A673 (cell line): Measurements from ENCODE around the gene SGPL1. TPM values are rescaled to one million over a fixed set of nuclear protein-coding genes. Genes with fewer than 3 reads are reported as not detected.

Source experiments
- BruUV-seq: library from RNA; stranded (reverse); fragments of 400-500 nt; replicated peaks from 2 replicates; lab custom pipeline; 2021; lab: Mats Ljungman, UMichigan
- CTCF ChIA-PET: fragments of 300-600 bp; sonication (Branson Sonifier 250); formaldehyde crosslinking; loops from one replicate; lab custom pipeline; 2022; ENCODE audit warnings: antibody characterized with exemption; lab: Charles Lee
- POLR2A ChIA-PET: fragments of 300-600 bp; sonication (Branson Sonifier 250); formaldehyde crosslinking; loops from one replicate; lab custom pipeline; 2022; ENCODE audit warnings: antibody characterized with exemption; ENCODE audit not compliant: low non-redundant PET; lab: Charles Lee
- DNase-seq: peaks from one replicate; pipeline ENCODE4 v3.0.0-alpha.2; 2015; ENCODE audit warnings: low spot score
- H3K27ac ChIP-seq: fragments of 200-600 bp; sonication (generic); 2 replicates; pipeline ENCODE4 v1.5.1; 2016; ENCODE audit warnings: mixed run types, low read depth, mild to moderate bottlenecking, mixed read lengths, antibody characterized with exemption, low read length; ENCODE audit not compliant: poor library complexity, severe bottlenecking
- H3K27me3 ChIP-seq: fragments of 200-600 bp; sonication (generic); replicated peaks from 2 replicates; pipeline ENCODE4 v1.6.1; 2017; ENCODE audit warnings: mixed run types, low read depth, mild to moderate bottlenecking, mixed read lengths, antibody characterized with exemption, low read length; ENCODE audit not compliant: insufficient read depth, poor library complexity
- H3K36me3 ChIP-seq: fragments of 200-600 bp; sonication (generic); 2 replicates; pipeline ENCODE4 v1.6.1; 2016; ENCODE audit warnings: mixed run types, mild to moderate bottlenecking, mixed read lengths, antibody characterized with exemption, low read length; ENCODE audit not compliant: insufficient read depth, poor library complexity, severe bottlenecking
- H3K4me1 ChIP-seq: fragments of 200-600 bp; sonication (generic); 2 replicates; pipeline ENCODE4 v1.6.1; 2017; ENCODE audit warnings: mixed run types, mild to moderate bottlenecking, mixed read lengths, antibody characterized with exemption, low read length; ENCODE audit not compliant: insufficient read depth, poor library complexity, severe bottlenecking
- H3K4me3 ChIP-seq: fragments of 200-600 bp; sonication (generic); 2 replicates; pipeline ENCODE4 v1.5.1; 2016; ENCODE audit warnings: low read depth, mixed run types, mild to moderate bottlenecking, mixed read lengths, low read length; ENCODE audit not compliant: poor library complexity, severe bottlenecking
- H3K9me3 ChIP-seq: fragments of 200-600 bp; sonication (generic); 2 replicates; pipeline ENCODE4 v1.6.1; 2016; ENCODE audit warnings: mixed run types, low read depth, mild to moderate bottlenecking, mixed read lengths, antibody characterized with exemption, low read length; ENCODE audit not compliant: poor library complexity, severe bottlenecking
- EZH2 ChIP-seq: fragments of 200-600 bp; sonication (generic); IDR thresholded peaks from 2 replicates; pipeline ENCODE4 v1.6.1; 2017; ENCODE audit warnings: borderline replicate concordance, low read depth, mild to moderate bottlenecking, mixed read lengths, antibody characterized with exemption, low read length; ENCODE audit not compliant: poor library complexity, severe bottlenecking
- intact Hi-C: fragments of 100-400 bp; cut with micrococcal nuclease; formaldehyde crosslinking; loops from one replicate; pipeline ENCODE4 v1.10.0; 2022; ENCODE audit not compliant: unreplicated experiment
- total RNA-seq: library from RNA; stranded (reverse); gene quantifications from 2 replicates; pipeline ENCODE4 v1.2.3, GENCODE V29; 2021
- TF ChIP-seq, protein P1 (sequence below): fragments of 300-800, 200-600 bp; sonication (generic); conservative IDR thresholded peaks from 2 replicates; pipeline ENCODE4 v1.5.1; 2017; ENCODE audit warnings: low read depth, mild to moderate bottlenecking, antibody characterized with exemption, low read length, moderate library complexity, mixed read lengths

The SGPL1 gene
- total RNA-seq, 1 experiment from 2014 or later: 48.6 TPM

GRCh38 chr10:70925377-70926225 is 109.9 kb downstream of the SGPL1 start:
- intact Hi-C loops: loop anchor here (1.0 to 2.0 kb wide), 2 partner anchors 284 to 359 kb away; no protein-coding TSS in a partner anchor
- TF ChIP-seq EZH2: no peak
- TF ChIP-seq, protein P1, sequence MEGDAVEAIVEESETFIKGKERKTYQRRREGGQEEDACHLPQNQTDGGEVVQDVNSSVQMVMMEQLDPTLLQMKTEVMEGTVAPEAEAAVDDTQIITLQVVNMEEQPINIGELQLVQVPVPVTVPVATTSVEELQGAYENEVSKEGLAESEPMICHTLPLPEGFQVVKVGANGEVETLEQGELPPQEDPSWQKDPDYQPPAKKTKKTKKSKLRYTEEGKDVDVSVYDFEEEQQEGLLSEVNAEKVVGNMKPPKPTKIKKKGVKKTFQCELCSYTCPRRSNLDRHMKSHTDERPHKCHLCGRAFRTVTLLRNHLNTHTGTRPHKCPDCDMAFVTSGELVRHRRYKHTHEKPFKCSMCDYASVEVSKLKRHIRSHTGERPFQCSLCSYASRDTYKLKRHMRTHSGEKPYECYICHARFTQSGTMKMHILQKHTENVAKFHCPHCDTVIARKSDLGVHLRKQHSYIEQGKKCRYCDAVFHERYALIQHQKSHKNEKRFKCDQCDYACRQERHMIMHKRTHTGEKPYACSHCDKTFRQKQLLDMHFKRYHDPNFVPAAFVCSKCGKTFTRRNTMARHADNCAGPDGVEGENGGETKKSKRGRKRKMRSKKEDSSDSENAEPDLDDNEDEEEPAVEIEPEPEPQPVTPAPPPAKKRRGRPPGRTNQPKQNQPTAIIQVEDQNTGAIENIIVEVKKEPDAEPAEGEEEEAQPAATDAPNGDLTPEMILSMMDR: peak; percentile 93
- Histone ChIP-seq H3K27me3 (no peaks in the 10 kb centered on the region), H3K4me3 (no peak overlapping the region), H3K36me3 (no peaks in the 10 kb centered on the region), H3K9me3 (no peaks in the 10 kb centered on the region), H3K27ac (no peak overlapping the region), H3K4me1 (peaks cover 7% of the 10 kb centered on the region)
- BruUV-seq: no TSS peak
- ChIA-PET CTCF (interaction anchor here (0.7 to 1.1 kb wide), 2 partner anchors 280 to 355 kb away, joined by 3 to 5 read pairs; no protein-coding TSS in a partner anchor), POLR2A (no interaction called here)
- DNase-seq: peak; percentile 55

DNA sequence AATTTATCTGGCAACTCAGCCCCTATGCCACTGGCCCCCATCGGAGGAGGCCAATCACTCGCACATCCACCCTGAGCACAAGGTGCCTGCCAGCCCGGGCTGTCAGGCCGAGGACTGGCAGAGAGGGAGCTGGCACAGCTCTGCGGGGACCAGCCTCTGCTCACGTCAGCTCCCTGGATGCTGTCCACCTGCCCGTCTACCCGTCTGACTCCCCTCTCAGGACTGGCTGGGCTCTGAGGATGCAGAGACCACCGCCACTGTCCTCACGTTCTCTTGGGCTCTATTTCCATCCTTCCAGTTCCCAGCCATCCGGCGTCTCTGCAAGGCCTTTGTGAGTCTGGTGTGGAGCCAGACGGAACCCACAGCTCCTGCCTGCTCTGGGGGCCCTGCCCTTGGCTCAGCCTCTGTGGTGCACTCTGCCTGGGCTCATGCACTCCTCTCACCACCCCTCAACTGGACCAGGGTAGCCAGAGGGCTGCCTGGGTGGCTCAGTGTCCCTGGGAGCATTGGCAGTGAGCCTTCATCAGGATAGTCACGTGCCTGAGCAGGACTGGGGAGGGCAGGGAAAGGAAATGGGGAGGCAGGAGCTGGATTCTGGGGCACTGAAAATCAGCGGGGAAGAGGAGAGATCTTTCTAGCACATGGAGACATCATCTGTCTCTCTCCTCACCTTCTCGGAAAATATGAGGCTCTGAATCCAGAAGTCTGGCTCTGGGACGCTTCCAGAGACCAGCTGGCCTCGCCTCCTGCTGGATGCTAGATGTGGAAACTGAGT is 110.7 kb downstream of the SGPL1 start:
- Histone ChIP-seq H3K4me3 (no peak overlapping the region), H3K4me1 (peaks cover 7% of the 10 kb centered on the region), H3K36me3 (no peaks in the 10 kb centered on the region), H3K27me3 (no peaks in the 10 kb centered on the region), H3K9me3 (no peaks in the 10 kb centered on the region), H3K27ac (no peak overlapping the region)
- ChIA-PET CTCF (no interaction called here), POLR2A (interaction anchor here (0.7 kb wide), 1 partner anchor 277 kb away, joined by 3 read pairs; no protein-coding TSS in a partner anchor)
- DNase-seq: no peak
- no peak for TF ChIP-seq EZH2
- TF ChIP-seq, protein P1: no peak
- intact Hi-C loops: no loop called here
- BruUV-seq: no TSS peak

DNA sequence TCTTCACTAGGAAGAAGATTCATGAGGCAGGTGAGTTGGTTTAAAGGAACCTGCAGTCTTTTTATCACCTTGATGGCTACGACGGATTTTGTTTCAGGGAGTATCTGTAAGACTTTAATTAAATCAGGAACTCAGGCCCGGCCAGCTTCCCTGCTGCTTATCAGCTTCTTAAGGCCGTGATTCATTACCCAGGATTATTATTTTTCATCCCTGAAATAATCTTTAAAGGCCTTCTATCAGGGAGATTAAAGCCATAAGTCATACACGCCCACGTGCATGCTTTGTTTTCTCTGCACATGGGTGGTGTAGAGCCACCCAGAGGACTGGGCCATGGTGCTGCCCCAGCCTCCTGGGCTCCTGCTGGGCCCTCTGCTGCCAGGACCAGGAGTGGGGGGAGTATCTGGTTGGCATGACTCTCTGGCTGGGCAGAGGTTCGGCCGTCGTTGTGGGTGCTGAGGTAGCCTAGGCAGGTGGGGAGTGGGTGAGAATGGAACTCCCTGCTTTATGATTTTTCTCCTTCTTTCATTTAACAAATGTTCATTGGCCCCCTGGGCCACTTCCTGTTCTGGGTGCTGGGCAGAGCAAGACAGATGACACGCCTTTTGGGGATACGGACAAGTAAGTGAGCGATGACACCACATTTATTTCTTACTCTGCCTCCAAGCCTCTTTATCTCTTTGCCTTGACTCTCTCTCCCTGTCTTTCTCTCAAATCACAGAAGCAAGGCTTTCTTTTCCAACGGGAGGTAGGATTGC is 111.6 kb downstream of the SGPL1 start:
- peak; percentile 42 for DNase-seq
- no peak for TF ChIP-seq EZH2
- TF ChIP-seq, protein P1: no peak
- intact Hi-C loops: no loop called here
- Histone ChIP-seq H3K36me3 (no peaks in the 10 kb centered on the region), H3K4me3 (no peak overlapping the region), H3K4me1 (peaks cover 7% of the 10 kb centered on the region), H3K9me3 (no peaks in the 10 kb centered on the region), H3K27me3 (no peaks in the 10 kb centered on the region), H3K27ac (no peak overlapping the region)
- no TSS peak for BruUV-seq
- ChIA-PET POLR2A (interaction anchor here (0.7 kb wide), 1 partner anchor 276 kb away, joined by 3 read pairs; no protein-coding TSS in a partner anchor), CTCF (interaction anchor here (0.5 kb wide), 1 partner anchor 391 kb away, joined by 4 read pairs; no protein-coding TSS in a partner anchor)
